Measurements from ENCODE around the gene UFD1. TPM values are rescaled to one million over a fixed set of nuclear protein-coding genes. Genes with fewer than 3 reads are reported as not detected.

Gene UFD1
- total RNA-seq, 1 experiment from 2014 or later: 74.4 TPM

GRCh38 chr22:19499880-19500242 is 20.9 kb upstream of the UFD1 start:
- no peak overlapping the region for H3K9ac ChIP-seq (ENCODE audit: extremely low read depth, insufficient read length, low read length)
- no peak overlapping the region for H2BK15ac ChIP-seq (ENCODE audit: low read depth, low read length)
- H4K8ac ChIP-seq (replicated peaks; ENCODE audit: insufficient read length, low read depth, low read length): no peak overlapping the region
- H3K4me2 ChIP-seq (ENCODE audit: insufficient read depth, insufficient read length, low read length): no peak overlapping the region
- H3T11ph ChIP-seq (ENCODE audit: low read length): no peak overlapping the region
- no peak overlapping the region for H4K5ac ChIP-seq (ENCODE audit: insufficient read length, low read depth, low read length)
- H3K4me1 ChIP-seq (ENCODE audit: insufficient read depth, low read length): no peaks in the 10 kb centered on the region; the same call in 1 of the 2 replicates
- H3K4me1 Mint-ChIP-seq: peaks cover 9% of the 10 kb centered on the region in 2 experiments
- H4K20me1 ChIP-seq (ENCODE audit: control insufficient read depth, insufficient read depth, insufficient read length): no peaks in the 10 kb centered on the region
- no peak overlapping the region for H3K4ac ChIP-seq (ENCODE audit: low read depth, low read length)
- H3K23ac ChIP-seq (ENCODE audit: insufficient read length, low read depth, low read length): no peak overlapping the region
- no peak overlapping the region for H3K18ac ChIP-seq (ENCODE audit: insufficient read length, low read depth, low read length)
- H3K9me3 ChIP-seq (ENCODE audit: control insufficient read depth, low read depth, low read length): no peaks in the 10 kb centered on the region
- H3K79me1 ChIP-seq (ENCODE audit: insufficient read depth, low read depth, low read length, poor library complexity, severe bottlenecking): no peaks in the 10 kb centered on the region
- no peaks in the 10 kb centered on the region for H3K27me3 ChIP-seq (ENCODE audit: insufficient read depth, low read length)
- no peak overlapping the region for H3K14ac ChIP-seq (ENCODE audit: insufficient read depth, low read length)
- peaks cover 4 to 53% (median 22%) of the 10 kb centered on the region in 3 experiments for H3K36me3 Mint-ChIP-seq (ENCODE audit: insufficient read depth in 1 of 3, low read depth in 3 of 3)
- H2AK5ac ChIP-seq (ENCODE audit: insufficient read length, low read length): no peak overlapping the region
- H4K91ac ChIP-seq (ENCODE audit: insufficient read length, low read depth, low read length): no peak overlapping the region
- H3K27me3 Mint-ChIP-seq (ENCODE audit: low read depth): no peaks in the 10 kb centered on the region
- no peak overlapping the region for H2BK5ac ChIP-seq (ENCODE audit: insufficient read length, low read length)
- H3K27ac Mint-ChIP-seq: no peak overlapping the region
- DNase-seq: no peak
- TF ChIP-seq, protein P1, sequence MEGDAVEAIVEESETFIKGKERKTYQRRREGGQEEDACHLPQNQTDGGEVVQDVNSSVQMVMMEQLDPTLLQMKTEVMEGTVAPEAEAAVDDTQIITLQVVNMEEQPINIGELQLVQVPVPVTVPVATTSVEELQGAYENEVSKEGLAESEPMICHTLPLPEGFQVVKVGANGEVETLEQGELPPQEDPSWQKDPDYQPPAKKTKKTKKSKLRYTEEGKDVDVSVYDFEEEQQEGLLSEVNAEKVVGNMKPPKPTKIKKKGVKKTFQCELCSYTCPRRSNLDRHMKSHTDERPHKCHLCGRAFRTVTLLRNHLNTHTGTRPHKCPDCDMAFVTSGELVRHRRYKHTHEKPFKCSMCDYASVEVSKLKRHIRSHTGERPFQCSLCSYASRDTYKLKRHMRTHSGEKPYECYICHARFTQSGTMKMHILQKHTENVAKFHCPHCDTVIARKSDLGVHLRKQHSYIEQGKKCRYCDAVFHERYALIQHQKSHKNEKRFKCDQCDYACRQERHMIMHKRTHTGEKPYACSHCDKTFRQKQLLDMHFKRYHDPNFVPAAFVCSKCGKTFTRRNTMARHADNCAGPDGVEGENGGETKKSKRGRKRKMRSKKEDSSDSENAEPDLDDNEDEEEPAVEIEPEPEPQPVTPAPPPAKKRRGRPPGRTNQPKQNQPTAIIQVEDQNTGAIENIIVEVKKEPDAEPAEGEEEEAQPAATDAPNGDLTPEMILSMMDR (conservative IDR thresholded peaks at IDR 0.05): no peak
- no peaks in the 10 kb centered on the region for H3K79me2 ChIP-seq (ENCODE audit: insufficient read depth, low read length)
- H3K4me3 Mint-ChIP-seq: no peak overlapping the region
- H2BK120ac ChIP-seq (ENCODE audit: low read depth, low read length, poor library complexity, severe bottlenecking): no peak overlapping the region
- no peak overlapping the region for H3K56ac ChIP-seq (ENCODE audit: insufficient read length, low read depth, low read length)
- no peaks in the 10 kb centered on the region for H3K23me2 ChIP-seq (ENCODE audit: insufficient read length, low read depth, low read length, poor library complexity, severe bottlenecking)
- no CpG with 5 or more reads among the region's 4 CpGs for WGBS (ENCODE audit: extremely low coverage, insufficient read length, low lambda C conversion rate)
- H3K9me3 Mint-ChIP-seq: no peaks in the 10 kb centered on the region
- no peak overlapping the region for H2BK20ac ChIP-seq (ENCODE audit: low read depth, low read length, poor library complexity, severe bottlenecking)
- no peak overlapping the region for H3K27ac ChIP-seq (ENCODE audit: insufficient read length, low read depth, low read length)
- H2AFZ ChIP-seq (ENCODE audit: low read length): no peak overlapping the region
- no peak overlapping the region for H2BK12ac ChIP-seq (ENCODE audit: insufficient read length, low read depth, low read length)

Measured in H9 (cell line).